Erythroblast (primary cell): ENCODE results near the gene PTPRU.

Experiments used
- GATA1 ChIP-seq: IDR thresholded peaks from 2 replicates; pipeline ENCODE4 v1.6.1; 2011; ENCODE audit warnings: low read depth, mild to moderate bottlenecking, control low read depth, low read length, moderate library complexity
- POLR2A ChIP-seq: IDR thresholded peaks from 2 replicates; pipeline ENCODE4 v1.6.1; 2011; ENCODE audit warnings: mild to moderate bottlenecking, low read length

DNA sequence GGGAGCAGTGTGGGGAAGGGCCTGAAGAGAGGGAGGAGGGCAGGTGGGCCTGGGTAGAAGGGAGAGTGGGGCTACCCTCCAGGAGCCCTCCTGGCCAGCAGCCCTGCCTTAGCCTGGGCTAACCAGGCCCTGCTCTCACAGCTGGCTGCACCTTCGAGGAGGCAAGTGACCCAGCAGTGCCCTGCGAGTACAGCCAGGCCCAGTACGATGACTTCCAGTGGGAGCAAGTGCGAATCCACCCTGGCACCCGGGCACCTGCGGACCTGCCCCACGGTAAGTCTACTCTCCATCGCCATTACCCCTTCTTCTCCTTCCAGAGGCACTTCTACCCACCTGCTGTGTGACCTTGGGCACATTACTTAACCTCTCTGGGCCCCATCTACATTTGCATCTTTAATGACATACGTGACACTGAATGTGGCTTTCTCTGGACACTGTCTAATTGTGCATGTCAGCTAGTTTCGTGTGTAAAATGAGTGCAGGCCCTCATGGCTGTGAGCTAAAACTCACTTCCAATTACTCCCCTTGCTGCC is 18.9 kb downstream of the PTPRU start:
- no peak for TF ChIP-seq POLR2A
- no peak for TF ChIP-seq GATA1
